ENCODE results near the gene TMUB1.
"Not testable (repeated sequence)": the region's sequence is repeated elsewhere in the genome, so short reads cannot be mapped to it uniquely, and the experiment has no call there.

TMUB1 gene

DNA sequence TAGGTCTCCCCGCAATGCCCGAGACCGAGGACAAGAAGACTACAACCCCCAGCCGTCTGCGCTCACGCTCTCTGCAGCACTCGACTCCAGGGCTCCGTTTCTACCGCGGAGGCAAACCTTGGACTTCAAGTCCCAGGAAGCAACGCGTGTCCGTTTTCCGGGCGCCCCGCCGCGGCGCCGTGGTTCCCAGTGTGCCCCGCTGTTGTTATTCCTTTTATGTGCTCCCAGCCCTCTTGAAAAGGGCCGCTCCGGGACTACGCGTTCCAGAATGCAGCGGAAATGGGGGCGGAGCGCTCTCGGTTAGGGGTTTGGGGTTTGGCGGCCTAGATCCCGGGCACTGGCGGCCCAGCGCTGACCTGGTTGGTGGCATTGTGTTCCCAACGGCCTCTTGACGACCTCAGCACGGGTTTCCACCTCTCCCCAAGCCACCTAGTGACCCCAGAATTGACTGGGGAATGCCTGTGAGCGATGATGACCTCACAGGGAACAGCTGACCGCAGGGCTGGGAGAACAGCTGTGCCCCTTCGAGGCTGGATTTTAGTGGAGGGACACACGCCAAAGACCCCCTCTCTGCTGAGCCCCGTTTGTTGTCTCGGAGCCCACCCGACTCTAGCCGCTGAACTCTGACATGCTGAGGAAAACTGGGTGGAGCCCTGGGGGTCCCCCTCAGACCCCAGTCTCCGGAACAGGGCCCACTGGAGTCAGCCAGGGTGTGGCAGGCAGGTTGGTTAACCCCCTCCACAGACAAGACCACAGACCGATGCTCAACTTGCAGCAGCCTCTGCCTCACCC, 25.1 kb downstream of the TMUB1 start:
- in situ Hi-C loops (cut with MboI; ENCODE audit: low sequenced_read_pairs) = no loop called here

DNA sequence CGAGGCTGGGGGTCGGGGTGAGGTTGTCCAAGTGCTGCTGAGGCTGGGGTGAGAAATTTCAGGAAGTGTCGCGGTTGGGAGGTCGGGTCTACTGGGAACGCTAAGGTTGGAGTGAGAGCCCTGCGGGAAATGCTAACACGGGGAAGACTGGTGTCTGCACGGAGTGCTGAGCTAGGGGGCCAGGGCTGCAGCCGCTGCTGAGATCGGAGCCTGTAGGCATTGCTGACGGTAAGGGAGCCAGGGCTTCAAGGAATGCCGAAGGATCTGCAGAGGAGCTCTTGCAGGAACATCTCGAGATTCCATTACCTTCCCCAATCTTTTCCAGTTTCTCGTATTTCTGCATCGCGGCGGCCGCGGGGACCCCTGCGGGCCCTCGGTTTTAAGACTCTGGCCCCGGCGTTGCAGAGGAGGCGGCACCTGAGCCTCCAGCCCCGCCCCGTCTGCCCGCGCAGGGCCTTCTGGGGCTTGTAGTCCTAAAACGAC, 25.7 kb downstream of the TMUB1 start, which contains the start of gene CDK5:
Gene CDK5, minus strand, starts transcription at position 392 of the 483 bp plus-strand sequence. Its CDS starts 49 bp downstream, at position 343.
- in situ Hi-C loops (cut with MboI; ENCODE audit: low sequenced_read_pairs) = no loop called here

DNA sequence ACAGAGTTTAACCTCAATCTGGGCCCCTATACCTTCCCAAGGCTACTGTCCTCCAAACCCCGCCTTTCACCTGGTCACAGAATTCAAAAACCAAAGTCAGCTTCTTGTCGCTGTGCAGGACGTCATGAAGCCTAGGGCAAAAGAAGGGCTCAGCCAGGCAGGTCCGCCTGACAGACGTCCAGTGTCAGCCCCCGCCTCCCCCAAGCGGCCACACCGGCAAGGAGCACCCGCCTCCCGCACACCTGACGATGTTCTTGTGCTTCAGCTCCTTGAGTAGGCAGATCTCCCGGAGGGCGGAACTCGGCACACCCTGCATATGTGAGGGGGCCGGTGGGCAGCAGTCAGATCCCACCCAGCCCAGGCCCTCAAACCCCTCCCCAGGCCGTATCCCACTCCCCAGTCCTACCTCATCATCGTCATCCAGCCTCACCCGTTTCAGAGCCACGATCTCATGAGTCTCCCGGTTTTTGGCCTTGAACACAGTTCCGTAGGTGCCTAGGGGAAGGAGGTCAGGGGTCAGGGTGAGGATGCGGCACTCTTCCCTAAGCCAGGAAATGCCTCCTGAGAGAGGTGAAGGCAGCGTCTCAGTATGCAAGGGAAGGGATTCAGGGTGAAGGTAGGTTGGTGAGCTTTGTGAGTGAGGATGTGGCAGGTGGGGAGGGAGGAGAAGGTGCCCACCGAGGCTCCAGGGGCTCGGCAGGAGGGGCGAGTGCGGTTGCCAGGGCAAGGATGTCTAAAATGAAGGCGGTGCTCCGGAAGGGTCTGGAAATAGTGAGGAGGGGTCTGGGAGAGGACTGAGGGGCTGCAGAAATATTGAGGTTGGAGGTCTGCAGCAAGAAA, 26.4 kb downstream of the TMUB1 start:
- in situ Hi-C loops (cut with MboI; ENCODE audit: low sequenced_read_pairs) = no loop called here

DNA sequence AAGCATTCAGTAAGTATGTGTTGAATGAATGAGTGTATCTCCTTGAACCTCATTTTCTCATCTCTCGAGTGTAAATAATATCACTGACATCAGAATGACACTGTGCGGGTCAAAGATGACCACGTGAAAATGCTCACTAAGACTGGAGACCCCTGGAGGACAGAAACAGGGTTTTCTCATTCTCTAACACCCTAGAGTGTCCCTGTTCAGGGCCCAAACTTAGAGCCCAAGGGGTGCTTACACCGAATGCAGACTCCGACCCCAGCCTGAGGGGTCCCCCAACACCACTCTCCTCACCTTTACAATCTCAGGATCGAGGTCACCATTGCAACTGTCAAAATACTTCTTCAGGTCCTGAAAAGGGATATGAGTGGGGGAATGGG, 27.0 kb downstream of the TMUB1 start:
- in situ Hi-C loops (cut with MboI; ENCODE audit: low sequenced_read_pairs) = no loop called here

DNA sequence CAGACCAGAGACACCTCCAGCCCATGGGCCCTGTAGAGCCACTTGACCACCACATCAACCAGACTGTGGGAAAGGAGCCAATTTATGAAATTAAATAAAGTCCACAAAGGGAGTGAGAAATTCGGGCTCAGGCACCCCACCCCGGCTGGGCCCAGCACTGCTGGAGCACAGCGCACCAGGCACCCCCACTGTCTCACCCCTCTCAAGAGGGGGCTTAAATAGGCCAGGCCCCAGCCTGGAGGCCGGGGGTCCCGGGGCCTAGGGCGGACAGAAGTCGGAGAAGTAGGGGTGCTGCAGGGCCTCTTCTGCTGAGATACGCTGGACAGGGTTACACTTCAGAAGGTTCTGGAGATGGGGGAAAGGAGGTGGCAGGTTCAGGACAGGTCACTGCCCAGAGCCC, 29.5 kb downstream of the TMUB1 start:
- in situ Hi-C loops (cut with MboI; ENCODE audit: low sequenced_read_pairs) = no loop called here

DNA sequence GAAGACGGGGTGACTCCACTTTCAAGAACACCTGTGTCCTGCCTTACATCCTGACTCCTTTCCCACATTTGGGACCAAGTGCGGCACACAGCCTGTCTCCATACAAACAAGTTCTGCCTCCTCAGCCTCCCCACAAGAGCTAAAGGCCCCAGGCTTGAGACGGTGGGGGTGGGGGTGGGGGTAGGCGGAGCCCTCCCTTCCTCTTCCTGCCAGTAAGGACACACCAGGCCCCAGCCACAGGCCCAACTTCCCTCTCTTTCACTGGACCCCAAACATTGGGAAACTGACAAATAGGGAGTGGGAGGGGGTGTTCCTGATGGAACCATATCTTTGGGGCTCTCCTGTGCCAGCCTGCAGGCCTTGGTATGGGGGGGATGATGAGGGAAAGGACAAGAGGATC, 30.2 kb downstream of the TMUB1 start:
- in situ Hi-C loops (cut with MboI; ENCODE audit: low sequenced_read_pairs) = no loop called here

DNA sequence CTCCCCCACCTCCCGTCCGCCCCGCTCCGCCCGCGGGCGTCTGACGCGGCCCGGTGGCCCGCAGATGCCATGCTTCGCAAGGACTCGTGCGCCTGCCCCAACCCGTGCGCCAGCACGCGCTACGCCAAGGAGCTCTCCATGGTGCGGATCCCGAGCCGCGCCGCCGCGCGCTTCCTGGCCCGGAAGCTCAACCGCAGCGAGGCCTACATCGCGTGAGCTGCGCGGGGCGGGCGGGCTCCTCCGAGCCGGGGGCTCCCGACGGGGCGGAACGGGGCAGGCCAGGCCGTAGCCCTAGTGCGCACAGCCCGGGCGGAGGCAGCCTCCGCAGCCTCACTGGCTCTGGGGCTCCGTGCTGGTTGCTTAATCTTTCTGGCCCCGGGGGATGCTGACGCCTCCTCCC, 32.2 kb downstream of the TMUB1 start:
- in situ Hi-C loops (cut with MboI; ENCODE audit: low sequenced_read_pairs) = no loop called here

DNA sequence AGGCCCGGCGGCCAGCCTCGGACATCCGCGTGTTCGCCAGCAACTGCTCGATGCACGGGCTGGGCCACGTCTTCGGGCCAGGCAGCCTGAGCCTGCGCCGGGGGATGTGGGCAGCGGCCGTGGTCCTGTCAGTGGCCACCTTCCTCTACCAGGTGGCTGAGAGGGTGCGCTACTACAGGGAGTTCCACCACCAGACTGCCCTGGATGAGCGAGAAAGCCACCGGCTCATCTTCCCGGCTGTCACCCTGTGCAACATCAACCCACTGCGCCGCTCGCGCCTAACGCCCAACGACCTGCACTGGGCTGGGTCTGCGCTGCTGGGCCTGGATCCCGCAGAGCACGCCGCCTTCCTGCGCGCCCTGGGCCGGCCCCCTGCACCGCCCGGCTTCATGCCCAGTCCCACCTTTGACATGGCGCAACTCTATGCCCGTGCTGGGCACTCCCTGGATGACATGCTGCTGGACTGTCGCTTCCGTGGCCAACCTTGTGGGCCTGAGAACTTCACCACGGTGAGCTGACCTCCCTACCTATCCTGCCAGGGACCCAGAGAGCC, 34.3 kb downstream of the TMUB1 start:
- in situ Hi-C loops (cut with MboI; ENCODE audit: low sequenced_read_pairs) = no loop called here

DNA sequence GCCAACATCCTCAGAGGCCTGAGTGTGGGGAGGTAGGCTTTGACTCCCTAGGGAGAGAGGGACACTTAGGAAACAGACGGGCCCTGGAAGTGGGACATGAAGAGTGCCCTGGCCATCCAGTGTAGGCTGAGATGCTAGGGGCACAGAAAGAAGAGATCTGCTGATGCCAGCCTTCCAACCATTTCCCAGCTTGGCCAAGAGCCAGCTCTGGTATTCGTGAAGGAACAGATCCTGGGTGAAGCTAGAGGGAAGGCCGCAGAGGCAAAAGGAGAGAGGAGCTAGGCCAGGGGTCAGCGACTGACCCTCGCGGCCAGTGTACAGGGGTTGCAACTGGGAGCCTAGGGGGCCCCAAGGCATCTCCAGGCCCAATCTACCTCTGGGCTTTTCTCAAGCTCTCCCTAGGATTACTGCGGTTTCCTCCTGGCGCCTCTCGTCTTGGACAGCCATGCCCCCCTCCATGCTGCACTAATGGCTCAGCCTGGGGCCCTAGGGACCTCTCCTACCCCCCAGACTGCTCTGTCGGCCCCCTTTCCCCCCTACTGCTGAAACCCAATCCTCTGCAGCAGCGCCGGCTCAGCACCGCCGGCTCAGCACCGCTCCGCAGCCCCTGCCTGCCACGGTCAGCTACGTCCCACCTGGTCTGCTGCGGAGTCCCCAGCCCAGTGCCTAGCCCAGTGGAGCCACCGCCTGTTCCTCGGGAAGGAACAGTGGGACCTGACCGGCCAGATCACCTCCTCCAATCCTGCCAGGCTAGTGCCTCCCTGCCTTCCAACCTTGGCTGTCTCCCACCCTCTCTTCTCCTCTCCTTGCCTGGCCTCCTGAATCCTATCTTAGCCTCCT, 35.1 kb downstream of the TMUB1 start, which contains the start of gene ASIC3:
Gene ASIC3, plus strand, starts transcription at position 556 of the 840 bp plus-strand sequence. CDS start 355 bp downstream, outside the sequence.
- in situ Hi-C loops (cut with MboI; ENCODE audit: low sequenced_read_pairs) = no loop called here

DNA sequence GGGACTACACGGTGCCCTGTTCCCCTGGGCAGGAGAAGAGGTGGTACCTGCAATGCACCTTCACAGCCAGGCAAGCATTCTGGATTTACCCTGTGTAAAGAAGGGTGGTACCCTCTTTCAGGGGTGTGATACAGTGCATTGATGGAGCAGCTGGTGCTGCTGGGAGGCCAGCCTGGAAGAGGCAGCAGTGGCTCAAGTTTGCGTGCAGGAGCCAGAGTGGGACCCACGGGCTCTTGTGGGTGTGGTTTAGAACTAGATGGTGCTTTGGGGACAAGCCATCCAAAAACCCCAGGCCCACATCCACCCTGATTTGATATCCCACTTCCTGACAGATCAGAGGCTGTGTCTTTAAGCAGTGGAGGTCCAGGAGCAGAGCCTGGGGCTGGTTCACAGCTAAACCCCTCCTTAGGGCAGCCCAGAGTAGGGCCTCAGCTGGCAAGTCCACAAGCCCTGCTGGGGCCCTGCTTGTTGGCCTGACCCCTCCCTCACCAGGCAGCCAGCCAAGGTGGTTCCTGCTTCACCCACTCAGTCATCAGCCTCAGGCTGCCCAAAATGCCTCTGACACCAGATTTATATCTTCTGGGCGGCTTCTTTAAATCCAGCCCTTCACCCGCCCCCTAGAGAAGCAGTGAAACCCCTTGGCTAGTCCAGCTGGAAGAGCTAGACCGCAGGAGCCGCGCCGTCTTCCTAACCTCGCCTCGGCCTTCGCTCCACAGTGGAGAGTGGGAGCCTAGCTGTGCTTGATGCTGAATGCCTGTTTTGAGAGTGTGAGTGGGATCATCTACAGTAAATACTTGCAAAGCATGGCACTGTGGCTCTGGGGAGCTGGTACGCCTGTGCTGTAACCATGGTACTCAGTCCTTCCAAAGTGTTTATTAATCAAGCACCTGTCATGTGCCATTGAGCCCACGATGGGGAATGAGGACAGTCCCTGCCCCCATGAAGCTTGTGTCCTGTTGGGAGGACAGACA, 36.4 kb downstream of the TMUB1 start:
- in situ Hi-C loops (cut with MboI; ENCODE audit: low sequenced_read_pairs) = no loop called here

DNA sequence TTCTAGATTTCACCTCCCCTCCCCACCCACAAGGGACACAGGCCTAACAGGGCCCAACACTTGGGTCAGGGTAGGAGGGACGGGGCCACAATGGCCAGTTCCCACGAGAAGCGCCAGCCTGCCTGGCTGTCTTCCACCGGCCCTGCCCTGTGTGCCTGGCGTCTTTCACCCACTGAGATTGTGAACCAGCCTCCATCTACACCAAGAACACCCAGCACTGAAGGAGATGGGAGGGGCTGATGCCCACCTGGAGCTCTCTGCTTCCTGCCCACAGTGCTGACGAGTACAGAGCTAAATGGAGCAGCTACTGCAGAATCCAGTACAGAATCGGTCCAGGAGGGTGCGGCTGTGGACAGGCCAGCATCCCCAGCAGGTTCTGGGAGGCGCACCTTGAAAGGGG, 37.3 kb downstream of the TMUB1 start:
- in situ Hi-C loops (cut with MboI; ENCODE audit: low sequenced_read_pairs) = no loop called here

DNA sequence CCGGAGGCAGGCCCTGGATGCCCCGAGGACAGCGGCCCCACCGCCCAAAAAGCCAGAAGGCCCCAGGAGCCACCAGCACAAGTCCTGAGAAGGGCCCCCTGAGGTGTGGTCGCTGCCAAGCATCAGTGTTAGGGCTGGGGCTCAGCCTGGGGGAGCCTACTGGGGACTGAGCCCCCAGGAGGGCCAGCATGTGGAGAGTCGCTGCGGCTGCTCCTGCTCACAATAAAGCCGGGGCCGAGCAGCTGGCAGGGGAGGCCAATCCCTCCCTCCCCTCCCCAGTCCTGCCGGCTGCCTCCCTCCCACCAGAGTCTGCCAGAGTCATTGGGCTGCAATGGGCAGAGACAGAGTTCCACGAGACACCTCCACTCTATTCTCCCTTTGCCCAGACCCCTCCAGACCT, 38.0 kb downstream of the TMUB1 start:
- in situ Hi-C loops (cut with MboI; ENCODE audit: low sequenced_read_pairs) = no loop called here

DNA sequence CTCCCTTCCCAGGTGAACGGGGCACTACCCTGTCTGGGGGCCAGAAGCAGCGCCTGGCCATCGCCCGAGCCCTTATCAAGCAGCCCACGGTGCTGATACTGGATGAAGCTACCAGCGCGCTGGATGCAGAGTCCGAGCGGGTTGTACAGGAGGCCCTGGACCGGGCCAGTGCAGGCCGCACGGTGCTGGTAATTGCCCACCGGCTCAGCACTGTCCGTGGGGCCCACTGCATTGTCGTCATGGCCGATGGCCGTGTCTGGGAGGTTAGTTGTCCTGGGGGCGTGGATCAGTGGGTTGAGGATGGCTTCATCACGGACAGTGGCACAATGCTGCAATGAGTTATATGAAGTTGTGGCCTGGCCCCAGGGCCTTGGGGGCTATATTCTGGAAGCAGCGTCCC, 39.3 kb downstream of the TMUB1 start:
- in situ Hi-C loops (cut with MboI; ENCODE audit: low sequenced_read_pairs) = no loop called here

DNA sequence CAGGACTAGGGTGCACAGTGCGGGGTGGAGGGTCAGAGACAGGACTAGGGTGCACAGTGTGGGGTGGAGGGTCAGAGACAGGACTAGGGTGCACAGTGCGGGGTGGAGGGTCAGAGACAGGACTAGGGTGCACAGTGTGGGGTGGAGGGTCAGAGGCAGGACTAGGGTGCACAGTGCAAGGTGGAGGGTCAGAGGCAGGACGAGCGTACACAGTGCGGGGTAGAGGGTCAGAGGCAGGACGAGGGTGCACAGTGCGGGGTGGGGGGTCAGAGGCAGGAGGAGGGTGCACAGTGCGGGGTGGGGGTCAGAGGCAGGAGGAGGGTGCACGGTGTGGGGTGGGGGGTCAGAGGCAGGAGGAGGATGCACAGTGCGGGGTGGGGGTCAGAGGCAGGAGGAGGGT, 39.8 kb downstream of the TMUB1 start:
- in situ Hi-C loops (cut with MboI; ENCODE audit: low sequenced_read_pairs) = not testable (repeated sequence)

DNA sequence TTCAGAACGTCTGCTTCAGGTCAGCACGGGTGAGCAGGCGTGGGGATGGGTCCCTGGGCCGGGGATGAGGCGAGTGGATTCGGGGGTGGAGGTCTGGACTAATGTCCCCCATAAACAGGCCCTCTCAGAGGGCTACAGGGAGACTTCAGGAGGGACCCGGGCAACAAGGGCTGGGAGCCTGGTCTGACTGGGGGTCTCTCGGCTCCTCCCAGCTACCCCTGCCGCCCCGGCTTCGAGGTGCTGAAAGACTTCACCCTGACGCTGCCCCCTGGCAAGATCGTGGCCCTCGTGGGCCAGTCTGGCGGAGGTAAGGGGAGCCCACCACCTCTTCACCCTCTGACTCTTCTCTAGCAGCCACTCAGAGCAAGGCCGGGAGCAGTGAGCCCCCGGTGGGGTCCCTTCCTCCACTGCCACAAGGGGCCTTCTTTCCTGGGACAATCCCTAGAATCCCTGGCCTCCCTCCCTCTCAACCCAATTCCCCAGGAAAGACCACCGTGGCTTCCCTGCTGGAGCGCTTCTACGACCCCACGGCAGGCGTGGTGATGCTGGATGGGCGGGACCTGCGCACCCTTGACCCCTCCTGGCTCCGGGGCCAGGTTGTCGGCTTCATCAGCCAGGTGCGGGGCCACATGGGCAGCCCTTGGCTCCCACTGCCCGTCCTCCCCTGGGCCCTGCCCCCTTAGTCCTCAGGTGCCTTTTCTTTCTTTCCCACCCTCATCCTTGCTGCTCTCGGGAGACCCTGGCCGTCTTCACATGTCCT, 42.5 kb downstream of the TMUB1 start:
- in situ Hi-C loops (cut with MboI; ENCODE audit: low sequenced_read_pairs) = no loop called here

DNA sequence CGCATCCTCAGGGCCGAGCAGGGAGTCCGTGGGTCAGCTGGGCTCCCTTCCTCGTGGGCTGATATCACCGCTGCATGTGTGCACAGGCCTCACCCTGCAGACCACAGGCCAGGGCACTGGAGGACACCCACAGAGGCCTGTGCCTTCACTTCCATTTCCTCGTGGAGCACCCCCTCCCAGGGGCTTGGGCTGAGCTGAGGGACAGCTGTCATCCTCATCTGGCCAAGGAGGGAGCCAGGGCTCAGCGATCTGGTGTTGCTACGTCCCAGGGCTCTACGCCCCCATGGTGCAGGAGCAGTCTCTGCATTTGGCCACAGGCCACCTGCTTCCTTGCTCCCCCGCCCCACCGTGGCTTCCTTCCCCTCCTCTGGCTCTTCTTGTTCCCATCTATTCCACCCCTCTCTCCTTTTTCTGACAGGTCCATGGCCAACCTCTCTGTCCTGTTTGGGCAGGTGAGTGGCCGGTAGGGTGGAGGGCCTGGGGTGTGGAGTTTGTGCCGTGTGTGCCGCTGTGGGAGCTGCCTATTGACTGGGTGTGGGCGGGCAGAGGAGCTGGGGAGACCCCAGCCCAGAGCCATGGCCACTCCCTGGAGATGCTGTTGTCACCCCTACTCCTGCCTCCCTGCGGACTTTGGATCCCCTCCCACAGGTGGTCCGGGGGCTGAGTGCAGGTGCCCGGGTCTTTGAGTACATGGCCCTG, 43.3 kb downstream of the TMUB1 start:
- in situ Hi-C loops (cut with MboI; ENCODE audit: low sequenced_read_pairs) = no loop called here

DNA sequence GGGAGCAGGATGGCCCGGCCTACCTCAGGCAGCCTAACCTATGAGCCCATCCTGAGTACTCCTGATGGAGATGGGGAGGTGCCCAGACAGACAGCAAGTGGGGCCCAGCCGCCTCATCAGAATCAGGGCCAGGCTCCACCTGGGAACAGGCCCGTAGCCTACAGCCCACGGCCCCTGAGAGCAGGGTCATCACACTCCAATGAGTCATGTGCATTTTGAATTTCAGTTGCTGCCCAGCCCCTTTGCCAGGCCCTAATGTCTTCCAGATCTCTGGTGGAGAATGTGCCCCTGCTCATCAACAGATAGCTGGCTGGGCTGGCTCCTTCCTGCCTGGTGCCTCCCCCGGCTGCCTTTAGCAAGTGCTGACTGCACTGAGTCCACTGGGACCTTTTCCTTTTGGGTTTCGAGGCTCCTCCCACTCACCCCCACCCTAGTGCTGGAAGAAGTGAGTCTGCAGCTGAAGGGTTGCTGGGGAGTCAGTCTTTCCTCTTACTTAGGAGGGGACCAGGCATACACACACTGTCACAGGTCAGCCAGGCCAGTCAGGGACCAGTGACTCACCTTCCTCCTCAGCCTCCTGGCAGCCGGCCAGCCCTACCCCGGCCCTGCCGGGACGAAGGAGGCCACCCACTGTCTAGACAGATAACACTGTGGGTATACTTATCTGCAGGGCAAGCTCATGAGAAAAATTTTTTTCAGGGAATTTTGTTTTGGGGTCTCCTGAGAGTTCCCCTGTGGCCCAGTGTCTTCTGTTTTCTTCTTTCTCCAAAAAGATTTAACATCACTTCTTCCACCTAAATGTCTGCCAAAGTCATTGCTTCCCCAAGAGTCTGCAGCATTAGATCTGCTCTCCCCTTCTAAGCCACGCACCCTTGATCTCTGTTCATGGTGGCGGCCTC, 44.1 kb downstream of the TMUB1 start:
- in situ Hi-C loops (cut with MboI; ENCODE audit: low sequenced_read_pairs) = no loop called here

Data from HL-60/S4 treated with phorbol 12-myristate 13-acetate at 8.2 ng/mL for 4 days and 3 days (cell line).